Measurements from ENCODE around the gene TACC2.
A peak's percentile ranks its signal among the peaks of the same experiment; 100 is the strongest.

The TACC2 gene

DNA sequence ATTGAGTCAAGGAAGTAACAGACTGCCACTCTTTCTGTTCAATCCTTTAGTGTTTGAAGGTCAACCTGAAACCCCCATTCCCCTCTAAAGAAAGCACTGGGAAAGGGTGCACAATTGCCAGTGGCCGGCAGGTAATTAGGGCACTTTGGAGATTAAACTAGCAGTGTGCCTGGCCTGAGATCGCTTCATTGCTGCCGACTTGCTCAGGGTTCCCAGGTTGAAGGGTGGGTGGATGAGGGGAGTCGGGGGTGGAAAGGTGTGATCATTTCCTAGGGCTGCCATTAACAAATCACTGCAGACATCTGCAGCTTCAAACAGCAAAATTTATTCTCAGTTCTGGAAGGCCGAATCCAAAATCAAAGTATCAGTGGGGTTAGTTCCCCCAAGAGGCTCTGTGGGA lies 265.9 kb downstream of the TACC2 start:
- no peak for DNase-seq

DNA sequence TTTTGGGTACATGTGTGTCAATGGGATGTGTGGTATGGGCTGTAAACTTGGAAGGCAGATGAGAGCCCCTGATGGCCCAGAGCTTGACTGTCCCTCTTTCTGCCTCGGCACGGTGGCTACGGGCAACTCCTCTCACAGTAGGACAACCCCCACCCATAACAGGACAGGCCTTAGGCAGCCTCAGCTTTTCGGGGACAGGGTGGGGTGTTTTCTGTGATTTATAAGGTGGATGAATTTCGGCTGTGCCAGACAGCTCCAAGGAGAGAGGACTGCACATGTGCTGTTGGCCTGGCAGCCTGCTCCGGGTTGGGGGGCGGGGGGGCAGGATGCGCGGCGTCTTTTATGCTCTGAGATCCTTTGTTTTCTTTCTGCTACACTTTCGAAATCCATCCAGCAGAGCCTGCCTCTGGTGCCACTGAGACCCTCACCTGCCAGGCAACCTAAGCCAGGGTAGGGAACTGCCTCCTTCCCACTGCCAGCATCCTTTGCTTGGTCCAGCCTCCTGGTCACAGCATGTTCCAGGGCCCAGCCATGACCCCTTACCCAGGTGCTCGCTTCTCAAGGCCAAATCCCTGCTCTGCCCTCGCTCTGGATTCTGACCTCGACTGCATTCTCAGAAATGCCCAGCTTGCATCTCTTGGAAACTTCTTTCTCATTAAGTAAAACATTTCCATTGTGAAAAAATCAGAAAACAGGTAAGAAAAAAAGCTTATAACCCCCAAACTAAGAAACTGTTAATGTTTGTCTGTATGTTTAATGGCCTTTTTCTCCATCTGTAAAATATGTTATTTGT lies 266.7 kb downstream of the TACC2 start:
- DNase-seq: no peak

DNA sequence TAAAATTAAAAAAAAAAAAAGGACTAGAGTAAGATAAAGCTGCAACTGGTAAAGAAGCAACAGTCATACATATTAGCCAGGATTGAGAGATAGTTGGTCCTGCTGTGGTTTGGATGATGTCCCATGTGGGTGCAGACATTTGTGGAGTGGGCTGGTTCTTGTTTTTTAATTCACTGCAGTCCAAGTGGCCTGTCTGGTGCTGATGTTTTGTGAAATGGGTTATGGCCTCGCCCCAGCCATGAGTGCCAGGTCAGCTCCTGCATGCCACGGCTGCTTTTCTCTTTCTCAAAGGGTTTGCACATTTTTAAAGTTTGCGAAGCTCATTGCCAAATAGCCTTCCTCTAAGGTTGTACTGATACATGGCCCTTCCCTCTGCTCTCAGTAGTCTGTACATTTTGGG lies 268.1 kb downstream of the TACC2 start:
- DNase-seq: no peak

DNA sequence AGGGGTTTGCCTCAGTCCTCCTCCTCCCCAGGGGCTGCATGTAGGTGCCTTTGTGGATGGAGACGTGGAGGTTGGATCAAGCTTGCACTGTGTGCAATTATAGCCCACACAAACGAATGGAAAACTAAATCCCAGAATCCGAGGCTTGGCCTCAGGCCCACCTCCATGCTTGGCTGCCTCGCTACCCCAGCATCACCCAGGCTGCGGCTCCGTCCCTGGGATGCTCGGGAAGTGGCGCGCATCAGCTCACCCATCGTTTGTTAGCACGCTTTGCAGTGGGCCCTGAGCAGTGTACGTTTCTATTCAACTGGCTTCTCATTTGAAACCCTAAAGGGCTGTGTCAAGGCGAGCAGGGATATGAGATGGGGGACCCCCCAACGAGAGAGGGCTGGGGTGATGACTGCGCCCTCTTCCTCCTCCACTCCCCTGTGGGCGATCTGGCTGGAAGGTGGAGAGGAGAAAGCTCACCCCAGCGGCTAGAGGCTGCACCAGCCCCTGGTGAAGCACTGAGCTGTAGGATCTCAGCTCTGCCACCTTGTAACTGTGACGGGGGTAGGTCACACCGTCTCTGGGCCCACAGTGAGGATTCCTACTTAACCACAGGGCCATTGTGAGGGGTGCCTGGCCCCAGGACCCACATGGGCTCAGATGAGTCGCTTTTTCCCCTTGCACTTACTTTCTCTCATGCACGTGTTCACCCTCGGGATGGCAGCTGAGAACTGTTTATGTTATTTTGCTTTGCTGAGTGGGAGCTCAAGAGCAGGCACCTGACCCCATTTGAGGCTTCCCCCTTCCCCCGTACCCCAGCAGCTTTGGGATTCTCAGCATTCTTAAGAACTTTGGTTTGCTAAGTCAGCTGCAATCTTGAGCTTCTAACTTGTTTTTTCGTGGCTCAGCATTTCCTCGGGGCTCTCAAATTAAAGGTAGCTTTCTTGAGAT lies 269.4 kb downstream of the TACC2 start:
- no peak for DNase-seq

DNA sequence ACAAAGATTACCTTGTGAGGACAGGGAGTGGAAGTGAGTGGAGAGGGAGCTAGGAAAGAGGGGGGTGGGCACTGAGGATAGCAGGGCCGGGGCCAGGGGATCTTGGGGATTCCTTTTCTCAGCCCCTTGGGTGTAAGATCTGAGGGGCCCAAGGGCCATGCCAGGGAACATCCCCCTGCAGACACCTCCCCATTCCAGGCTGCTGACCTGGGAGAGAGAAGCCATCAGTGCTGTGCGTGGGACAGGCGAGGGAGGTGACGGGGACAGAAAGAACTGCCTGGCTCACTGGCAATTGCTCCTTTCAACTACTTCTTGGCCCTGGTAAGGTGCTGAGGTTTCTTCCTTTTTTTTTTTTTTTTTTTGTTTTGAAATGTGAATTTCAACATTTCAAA lies 270.1 kb downstream of the TACC2 start:
- DNase-seq: no peak

DNA sequence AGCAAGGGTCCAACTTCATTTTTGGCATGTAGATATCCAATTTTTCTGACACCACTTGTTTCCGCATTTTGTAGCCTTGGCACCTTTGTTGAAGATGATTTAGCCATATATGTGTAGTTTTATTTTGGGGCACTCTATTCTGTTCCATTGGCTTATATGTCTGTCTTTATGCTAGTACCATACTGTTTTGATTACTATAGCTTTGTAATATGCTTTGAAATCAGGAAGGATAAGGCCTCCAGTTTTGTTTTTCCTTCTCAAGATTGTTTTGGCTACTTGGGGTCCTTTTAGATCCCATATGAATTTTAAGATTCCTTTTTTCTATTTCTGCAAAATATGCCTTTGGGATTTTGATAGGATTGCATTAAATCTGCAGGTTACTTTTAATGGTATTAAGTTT lies 272.6 kb downstream of the TACC2 start:
- DNase-seq: no peak

GRCh38 chr10:122263971-122264370 lies 275.0 kb downstream of the TACC2 start:
- no peak for DNase-seq

DNA sequence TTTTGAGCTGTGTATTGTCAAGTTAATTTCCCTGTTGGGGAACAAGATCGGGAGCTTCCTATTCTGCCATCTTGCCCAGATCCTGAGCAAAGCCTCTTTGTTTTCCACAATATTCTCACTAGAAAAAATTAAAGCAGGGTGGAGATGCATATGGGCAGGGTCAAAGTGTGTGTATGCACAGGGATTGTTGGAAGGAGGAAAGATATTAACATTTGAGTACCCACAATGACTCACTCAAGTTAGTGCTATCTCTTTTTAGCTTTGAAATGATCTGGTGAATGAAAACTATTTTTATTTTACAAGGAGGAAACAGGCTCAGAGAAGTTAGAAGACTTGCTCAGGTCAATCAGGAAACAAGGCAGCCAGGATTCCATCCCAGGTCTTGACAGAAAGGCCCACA lies 275.5 kb downstream of the TACC2 start:
- DNase-seq: no peak

- no peak for DNase-seq
These were observed 276.0 kb downstream of the TACC2 start for GRCh38 chr10:122264931-122265330.

DNA sequence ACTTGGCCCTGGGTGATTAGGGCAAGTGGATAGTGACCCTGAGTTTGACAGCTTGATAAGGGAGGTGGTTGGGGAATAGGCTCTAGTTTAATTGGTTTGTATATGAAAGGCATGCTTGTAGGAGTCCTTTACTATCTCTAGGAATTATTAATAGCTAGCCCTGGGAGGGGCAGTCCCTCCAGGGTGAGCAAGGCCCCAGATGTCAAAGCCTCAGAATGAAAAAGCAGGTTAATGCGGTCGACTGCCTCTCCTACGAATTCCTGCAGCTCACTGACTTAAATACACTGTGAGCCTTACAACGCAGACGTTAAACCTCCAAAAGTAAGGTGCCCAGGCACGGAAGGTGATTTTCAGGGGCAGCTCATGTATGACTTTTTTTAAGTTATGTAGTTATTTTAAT lies 276.9 kb downstream of the TACC2 start:
- DNase-seq: no peak

DNA sequence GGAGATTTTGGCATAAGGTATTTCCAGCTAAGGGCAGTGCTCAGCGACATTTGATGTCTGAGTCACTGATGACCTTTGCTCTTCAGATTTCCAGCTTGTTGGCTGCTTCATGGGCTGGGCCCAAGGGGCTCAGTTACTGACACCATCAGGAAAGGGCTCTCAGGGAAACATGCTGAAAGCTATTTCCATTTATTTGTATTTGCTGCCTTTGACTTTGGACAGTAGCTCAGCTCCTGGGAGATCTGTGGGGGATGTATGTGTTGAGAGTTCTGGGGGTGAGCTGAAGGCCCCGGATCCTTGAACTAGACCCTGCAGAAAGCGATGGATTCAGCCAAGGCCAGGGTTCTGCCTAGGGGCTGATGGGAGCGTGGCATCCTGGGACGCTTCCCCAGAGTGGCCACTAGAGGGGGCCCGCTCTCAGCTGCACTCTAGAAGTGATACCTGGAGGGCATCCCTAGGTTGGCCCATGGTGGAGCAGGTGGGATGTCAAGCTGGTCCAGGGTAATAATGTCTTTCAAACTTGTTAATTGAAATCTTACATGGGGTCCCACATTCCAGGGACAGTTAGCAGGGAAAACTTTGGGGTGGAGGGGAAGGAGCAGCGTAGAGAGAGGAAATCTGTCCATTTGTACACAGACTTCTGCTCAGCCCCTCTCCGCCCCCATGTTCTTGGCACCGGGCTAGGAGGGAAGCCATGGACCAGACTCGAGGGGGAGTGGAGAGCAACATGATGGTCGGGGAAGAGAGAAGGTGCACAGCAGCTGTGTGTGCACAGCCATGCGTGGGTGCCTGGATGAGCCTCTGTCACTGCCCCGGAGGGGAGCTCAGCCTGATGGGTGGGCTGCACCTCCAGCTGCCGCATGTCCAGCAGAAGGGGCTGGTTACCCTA lies 279.1 kb downstream of the TACC2 start:
- peak; percentile 23 for DNase-seq

GRCh38 chr10:122269059-122269687 lies 280.2 kb downstream of the TACC2 start:
- DNase-seq: no peak

- DNase-seq: no peak
These were observed 282.1 kb downstream of the TACC2 start, which contains the start of gene BTBD16 for GRCh38 chr10:122271076-122271475. Gene BTBD16 (plus strand): TSS chr10:122271296. CDS start chr10:122275082, 3,786 bp downstream.

DNA sequence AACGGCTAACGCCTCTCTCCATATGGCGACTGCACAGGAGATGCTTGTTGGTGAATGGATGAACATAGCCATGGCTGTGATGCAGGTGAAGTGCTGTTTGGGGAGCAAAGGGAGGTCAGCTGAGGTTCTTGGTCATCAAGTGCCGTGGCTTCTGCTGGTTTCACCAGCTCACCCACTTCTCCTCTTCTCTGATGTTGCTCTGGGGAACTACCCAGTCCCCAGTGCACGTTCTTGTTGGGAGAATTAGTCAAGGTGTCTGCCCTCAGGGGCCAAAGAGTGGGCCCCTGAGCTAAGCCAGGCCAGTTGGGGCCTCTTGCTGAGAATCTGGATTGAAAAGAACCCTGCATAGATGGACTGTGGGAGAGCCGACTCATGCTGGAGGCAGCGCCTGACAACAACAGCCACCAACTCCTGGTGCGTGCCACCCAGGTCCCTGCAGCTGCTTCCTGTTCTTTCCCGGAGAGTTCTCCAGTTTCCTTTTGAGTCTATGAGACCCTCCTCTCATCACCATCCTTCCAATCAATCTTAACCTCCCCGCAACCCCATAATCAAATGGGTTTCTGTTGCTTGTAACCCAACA lies 285.1 kb downstream of the TACC2 start:
- no peak for DNase-seq

DNA sequence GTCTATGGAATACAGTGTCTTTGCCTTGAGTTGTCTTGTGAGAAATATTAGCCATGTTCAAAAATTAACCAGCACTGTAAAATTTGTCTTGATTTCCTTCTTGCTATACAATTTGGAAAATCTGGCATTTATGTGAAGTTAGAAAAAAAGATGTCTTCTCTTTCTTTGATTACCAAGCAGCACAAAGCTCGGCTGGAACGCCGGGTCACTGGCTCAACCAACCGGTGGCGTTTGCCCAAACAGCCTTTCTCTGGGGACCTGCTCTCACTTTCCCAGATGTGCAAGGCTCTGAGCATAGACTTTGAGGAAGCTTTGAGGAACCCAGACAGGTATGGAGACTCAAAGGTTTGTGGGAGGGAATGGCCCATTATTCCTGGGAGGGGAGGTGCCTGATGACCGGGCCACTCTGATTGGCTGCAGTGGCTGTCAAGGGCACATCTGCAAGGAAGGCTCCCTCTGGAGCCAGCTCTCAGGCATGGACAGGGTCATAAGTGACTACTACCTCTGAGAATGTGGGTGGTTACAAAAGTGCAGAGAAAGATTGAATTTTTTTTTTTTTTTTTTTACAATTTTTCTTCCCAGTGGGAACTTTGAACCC lies 287.7 kb downstream of the TACC2 start:
- DNase-seq: no peak

DNA sequence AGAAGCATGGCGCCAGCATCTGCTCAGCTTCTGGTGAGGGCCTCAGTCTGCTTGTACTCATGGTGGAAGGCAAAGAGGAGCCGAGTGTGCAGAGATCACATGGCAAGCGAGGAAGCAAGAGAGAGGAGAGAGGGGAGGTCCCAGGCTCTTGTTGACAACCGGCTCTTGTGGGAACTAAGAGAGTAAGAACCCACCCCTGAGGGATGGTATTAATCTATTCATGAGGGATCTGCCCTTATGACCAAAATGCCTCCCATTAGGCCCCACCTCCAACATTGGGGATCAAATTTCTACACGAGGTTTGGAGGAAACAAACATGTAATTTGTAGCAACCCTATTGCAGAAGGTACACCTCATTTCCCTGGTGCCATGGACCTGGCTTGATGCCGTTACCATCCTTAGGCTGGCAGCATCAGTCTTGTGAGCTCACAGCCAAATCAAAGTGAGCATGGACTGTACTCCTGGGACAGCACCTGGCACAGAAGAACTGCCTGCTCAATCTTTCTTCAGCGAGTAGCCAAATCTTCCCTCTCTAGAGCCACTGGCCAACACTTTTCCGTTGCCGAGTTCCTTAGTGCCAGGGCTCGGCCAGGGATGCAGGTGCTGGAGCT lies 288.7 kb downstream of the TACC2 start:
- no peak for DNase-seq

DNA sequence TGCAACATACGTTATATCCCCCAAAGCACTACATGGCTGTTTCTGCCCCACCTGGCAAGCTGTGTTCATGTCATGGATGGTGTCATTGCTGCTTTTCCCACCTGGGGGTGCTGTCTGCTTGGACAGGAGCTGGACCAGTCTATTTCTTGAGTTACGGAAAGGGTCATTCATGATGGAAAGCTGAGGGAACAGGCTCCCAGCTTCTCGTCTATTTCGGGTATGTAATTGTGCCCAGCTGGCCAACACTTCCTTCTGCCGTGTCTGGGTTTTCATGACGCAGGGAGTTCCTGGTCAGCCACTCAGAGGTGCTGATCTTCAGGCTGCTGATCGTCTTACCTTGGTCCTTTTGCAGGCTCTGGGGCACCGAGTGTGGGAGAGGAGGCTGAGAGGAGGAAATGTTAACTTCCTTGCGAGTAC lies 290.8 kb downstream of the TACC2 start:
- DNase-seq: no peak

GRCh38 chr10:122280156-122280555 lies 291.2 kb downstream of the TACC2 start:
- DNase-seq: no peak

- DNase-seq: no peak
These were observed 292.2 kb downstream of the TACC2 start for GRCh38 chr10:122281018-122281626.

DNA sequence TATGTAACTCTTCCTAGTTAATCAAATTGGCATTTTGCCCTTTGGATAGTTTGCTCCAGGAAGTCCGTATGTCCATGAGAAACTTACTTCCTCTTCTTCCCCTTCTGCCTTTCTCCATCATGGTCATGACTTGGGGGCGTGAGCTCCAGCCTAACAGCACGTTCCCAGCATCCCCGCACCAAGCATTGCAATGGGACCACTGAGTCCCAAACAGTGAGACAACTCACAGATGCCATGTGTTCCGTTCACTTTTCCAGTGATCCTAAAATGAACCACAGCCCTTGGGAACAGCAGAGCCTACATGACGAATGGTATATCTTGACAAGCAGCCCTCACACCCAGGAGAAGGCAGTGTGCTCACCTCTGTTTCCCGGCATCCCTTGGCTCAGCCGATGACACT lies 292.8 kb downstream of the TACC2 start:
- no peak for DNase-seq

DNA sequence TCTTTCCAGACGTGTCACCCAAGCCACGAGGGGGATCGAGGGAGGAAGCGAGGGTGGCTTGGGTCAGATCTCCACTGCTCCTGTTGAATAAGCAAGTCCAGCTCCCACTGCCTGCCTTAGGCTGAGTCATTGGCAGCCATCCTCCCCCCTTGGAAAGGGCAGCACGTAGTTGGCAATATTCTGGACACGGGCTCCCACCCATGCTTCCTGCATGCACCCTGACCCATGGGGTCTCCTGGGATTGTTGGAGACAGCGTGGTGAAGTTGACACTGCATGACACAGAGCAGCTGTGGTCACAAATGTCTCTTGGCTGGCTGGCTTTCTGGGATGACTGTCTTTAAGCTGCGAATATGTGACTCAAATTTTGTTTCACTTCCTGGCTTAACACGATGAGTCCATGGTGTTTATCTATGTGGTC lies 293.3 kb downstream of the TACC2 start:
- DNase-seq: no peak

Data from NCI-H2171 treated with DMSO at 0.1 percent for 48 hours (cell line).